Measurements from ENCODE around the gene PDLIM7. TPM values are rescaled to one million over a fixed set of nuclear protein-coding genes. Genes with fewer than 3 reads are reported as not detected.

The PDLIM7 gene
- total and polyA plus RNA-seq, 2 of the 8 experiments (the other 6 are each of a cell fraction or from before 2014, with no cell fraction given), result 67.3 to 94.2 TPM

GRCh38 chr5:177526191-177526590, 28.8 kb upstream of the PDLIM7 start:
- Histone ChIP-seq H4K91ac (replicated peaks; ENCODE audit: insufficient read length, low read length) (no peak overlapping the region), H3K4me1 (replicated peaks in 1 of 4; ENCODE audit: control insufficient read depth in 3 of 4, insufficient read depth in 4 of 4, low read length in 3 of 4) (no peaks in the 10 kb centered on the region), H3K23ac (ENCODE audit: insufficient read length) (no peak overlapping the region), H4K20me1 (replicated peaks in 1 of 2; ENCODE audit: control insufficient read depth in 1 of 2, insufficient read depth in 2 of 2, low read length in 2 of 2) (peaks cover 9% of the 10 kb centered on the region in 2 experiments), H3K27me3 (replicated peaks in 1 of 4; ENCODE audit: control insufficient read depth in 3 of 4, extremely low read depth in 1 of 4, insufficient read depth in 3 of 4, low read length in 3 of 4) (no peaks in the 10 kb centered on the region), H3K9me3 (ENCODE audit: insufficient read depth in 2 of 2, low read depth in 1 of 2, low read length in 1 of 2) (no peaks in the 10 kb centered on the region), H3K79me2 (ENCODE audit: control insufficient read depth in 1 of 2, insufficient read depth in 2 of 2, low read length in 2 of 2) (no peaks in the 10 kb centered on the region; a peak in 1 of 4 replicates), H4K8ac (ENCODE audit: extremely low read depth, insufficient read depth, low read length) (no peak overlapping the region), H2BK20ac (ENCODE audit: low read length) (no peak overlapping the region), H3K27ac (ENCODE audit: low read depth, low read length) (no peak overlapping the region), H2BK15ac (ENCODE audit: low read length) (no peak overlapping the region), H3K79me1 (ENCODE audit: low read depth, low read length) (peaks cover 3% of the 10 kb centered on the region; the same call in 1 of the 2 replicates), H2AFZ (ENCODE audit: low read length) (no peak overlapping the region), H3K4me2 (ENCODE audit: insufficient read depth in 1 of 2, low read depth in 2 of 2, low read length in 2 of 2) (no peak overlapping the region), H3K4me3 (ENCODE audit: extremely low read depth in 1 of 4, insufficient read depth in 2 of 4, low read depth in 3 of 4, low read length in 4 of 4) (no peak overlapping the region), H2BK120ac (replicated peaks; ENCODE audit: low read depth, low read length) (no peak overlapping the region), H3K56ac (replicated peaks; ENCODE audit: insufficient read length, low read depth, low read length) (no peak overlapping the region), H3K14ac (ENCODE audit: insufficient read length) (no peak overlapping the region), H3K9ac (replicated peaks in 1 of 4; ENCODE audit: extremely low read depth in 1 of 4, low read depth in 3 of 4, low read length in 3 of 4) (no peak overlapping the region), H2BK12ac (ENCODE audit: low read depth, low read length) (no peak overlapping the region), H4K5ac (ENCODE audit: insufficient read length, low read depth, low read length) (no peak overlapping the region), H2AK5ac (ENCODE audit: low read depth, low read length) (no peak overlapping the region), H3K18ac (ENCODE audit: extremely low read depth, low read length) (no peak overlapping the region), H2BK5ac (ENCODE audit: low read depth, low read length) (no peak overlapping the region), H3K36me3 (ENCODE audit: control insufficient read depth in 2 of 4, insufficient read depth in 4 of 4, low read length in 3 of 4) (peaks cover 28 to 72% (median 46%) of the 10 kb centered on the region in 4 experiments; a peak in 7 of 8 replicates), H3K23me2 (ENCODE audit: low read depth, low read length) (no peaks in the 10 kb centered on the region), H3K4ac (replicated peaks; ENCODE audit: insufficient read length, low read depth, low read length) (no peak overlapping the region)
- ChIA-PET CTCF (ENCODE audit: partially characterized antibody) (interaction anchor here (0.6 to 2.2 kb wide), 4 partner anchors 11 to 81 kb away, joined by 3 to 12 read pairs (median 4); no protein-coding TSS in a partner anchor), POLR2A (ENCODE audit: partially characterized antibody) (interaction anchor here (1.4 to 1.9 kb wide), 2 partner anchors 10 to 24 kb away, joined by 5 to 10 read pairs; partner anchors contain the start of gene DDX41)
- no peak for FAIRE-seq
- WGBS, 2 experiments (ENCODE audit: extremely low coverage in 1 of 2, insufficient coverage in 1 of 2, insufficient read length in 1 of 2, insufficient replicate concordance in 2 of 2, low coverage in 1 of 2, low lambda C conversion rate in 2 of 2, missing lambda C conversion rate in 1 of 2), result 87% methylated on average over 4 of the region's 4 CpGs; no CpG with 5 or more reads in 1 of the 2 experiments
- TF ChIP-seq SP1 (IDR thresholded peaks at IDR 0.05; ENCODE audit: low read depth, low read length) (no peak), ZNF274 (IDR thresholded peaks at IDR 0.05; ENCODE audit: borderline replicate concordance, extremely low read depth, low read length) (no peak), BACH1 (IDR thresholded peaks at IDR 0.05; ENCODE audit: low read length) (no peak), EP300 (IDR thresholded peaks at IDR 0.05; ENCODE audit: borderline replicate concordance in 1 of 2, low read depth in 2 of 2, low read length in 2 of 2) (no peak), SP4 (IDR thresholded peaks at IDR 0.05; ENCODE audit: low read length) (no peak), YY1 (IDR thresholded peaks at IDR 0.05; ENCODE audit: low read depth, low read length) (no peak), RXRA (IDR thresholded peaks at IDR 0.05; ENCODE audit: insufficient read depth, low read depth, low read length) (no peak)
- TF ChIP-seq, protein P1, sequence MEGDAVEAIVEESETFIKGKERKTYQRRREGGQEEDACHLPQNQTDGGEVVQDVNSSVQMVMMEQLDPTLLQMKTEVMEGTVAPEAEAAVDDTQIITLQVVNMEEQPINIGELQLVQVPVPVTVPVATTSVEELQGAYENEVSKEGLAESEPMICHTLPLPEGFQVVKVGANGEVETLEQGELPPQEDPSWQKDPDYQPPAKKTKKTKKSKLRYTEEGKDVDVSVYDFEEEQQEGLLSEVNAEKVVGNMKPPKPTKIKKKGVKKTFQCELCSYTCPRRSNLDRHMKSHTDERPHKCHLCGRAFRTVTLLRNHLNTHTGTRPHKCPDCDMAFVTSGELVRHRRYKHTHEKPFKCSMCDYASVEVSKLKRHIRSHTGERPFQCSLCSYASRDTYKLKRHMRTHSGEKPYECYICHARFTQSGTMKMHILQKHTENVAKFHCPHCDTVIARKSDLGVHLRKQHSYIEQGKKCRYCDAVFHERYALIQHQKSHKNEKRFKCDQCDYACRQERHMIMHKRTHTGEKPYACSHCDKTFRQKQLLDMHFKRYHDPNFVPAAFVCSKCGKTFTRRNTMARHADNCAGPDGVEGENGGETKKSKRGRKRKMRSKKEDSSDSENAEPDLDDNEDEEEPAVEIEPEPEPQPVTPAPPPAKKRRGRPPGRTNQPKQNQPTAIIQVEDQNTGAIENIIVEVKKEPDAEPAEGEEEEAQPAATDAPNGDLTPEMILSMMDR (IDR thresholded peaks at IDR 0.05; ENCODE audit: control extremely low read depth in 1 of 3, insufficient read depth in 1 of 3, low read depth in 1 of 3, low read length in 3 of 3), result no peak
- TF ChIP-seq, protein P2, sequence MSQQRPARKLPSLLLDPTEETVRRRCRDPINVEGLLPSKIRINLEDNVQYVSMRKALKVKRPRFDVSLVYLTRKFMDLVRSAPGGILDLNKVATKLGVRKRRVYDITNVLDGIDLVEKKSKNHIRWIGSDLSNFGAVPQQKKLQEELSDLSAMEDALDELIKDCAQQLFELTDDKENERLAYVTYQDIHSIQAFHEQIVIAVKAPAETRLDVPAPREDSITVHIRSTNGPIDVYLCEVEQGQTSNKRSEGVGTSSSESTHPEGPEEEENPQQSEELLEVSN (IDR thresholded peaks at IDR 0.05), result no peak
- no peak for DNase-seq (ENCODE audit: low read depth in 1 of 2, low spot score in 2 of 2)

Measured in H1 (cell line).